ENCODE results near the gene CDK2AP2.

DNA sequence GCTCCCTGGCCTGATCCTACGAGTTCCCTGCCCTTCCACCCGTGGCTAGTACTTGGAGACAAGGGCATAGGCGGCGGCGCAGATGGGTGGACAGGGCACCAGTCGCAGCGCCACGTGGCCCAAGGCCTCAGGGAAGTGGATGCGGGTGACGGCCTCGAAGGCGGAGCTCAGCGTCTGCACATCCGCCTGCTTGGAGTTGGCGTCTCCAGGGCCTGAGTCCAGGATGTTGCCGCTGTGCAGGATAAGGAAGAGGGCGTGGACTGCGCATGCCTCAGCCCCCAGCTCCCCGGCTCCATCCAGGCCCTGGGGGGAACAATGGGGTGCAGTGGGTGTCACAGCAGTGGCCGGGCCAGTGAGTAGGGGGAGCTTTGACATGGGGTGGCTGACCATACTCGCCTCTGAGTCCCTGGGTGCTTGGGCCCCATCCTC is 9.4 kb downstream of the CDK2AP2 start:
- TF ChIP-seq EP300 (IDR thresholded peaks at IDR 0.05) (no peak), CTCF (IDR thresholded peaks at IDR 0.05) (no peak), POLR2A (IDR thresholded peaks at IDR 0.05) (no peak)
